K562 (cell line): Measurements from ENCODE around the gene SLC25A34. TPM values are rescaled to one million over a fixed set of nuclear protein-coding genes. Genes with fewer than 3 reads are reported as not detected.

Source experiments
- ATAC-seq: fragments of 200-7000 bp; cut with Tn5 transposase; 3 replicates; pipeline ENCODE4 v1.9.1; 2020; ENCODE audit warnings: moderate library complexity
- BruUV-seq: library from RNA; stranded (reverse); fragments of 400-500 nt; replicated peaks from 2 replicates; lab custom pipeline; 2021; lab: Mats Ljungman, UMichigan
- CTCF ChIA-PET: fragments of 300-600 bp; formaldehyde crosslinking; extraction: SDS; loops from one replicate; lab custom pipeline; 2021; ENCODE audit warnings: low intra/inter-chr PET ratio; lab: Yijun Ruan, JAX
- POLR2A ChIA-PET: fragments of 300-600, 350-650 bp; sonication (Branson Sonifier 250); formaldehyde crosslinking; extraction: SDS; loops from one replicate; lab custom pipeline; 2021; ENCODE audit warnings: antibody characterized with exemption, inconsistent platforms; lab: Yijun Ruan, JAX
- DNase-seq, 4 experiments: peaks; one replicate each; pipeline versions ENCODE4 v3.0.0 to v3.0.0-alpha.2; 2011 to 2018; ENCODE audit warnings: low spot score in 3 of 4, mixed read lengths in 3 of 4; ENCODE audit errors: extremely low read depth in 1 of 4
- FAIRE-seq: peaks from 2 replicates; lab custom pipeline; 2011; peaks lifted over from hg19 to GRCh38; lab: Jason Lieb, UNC
- H2AFZ ChIP-seq: 2 replicates; pipeline ENCODE4 v1.6.0; 2011; ENCODE audit warnings: low read depth, low read length, control low read depth, inconsistent platforms
- H3K27ac ChIP-seq: fragments of 200-600 bp; 3 replicates; pipeline ENCODE4 v1.8.0; 2011; ENCODE audit warnings: low read depth, mild to moderate bottlenecking, control low read depth, inconsistent platforms, low read length, moderate library complexity, mixed read lengths; ENCODE audit errors: extremely low read depth
- H3K27me3 ChIP-seq, 2 experiments: fragments of 300-600 bp in 1 of 2; 2 replicates in 1 of 2; 3 replicates in 1 of 2; pipeline versions ENCODE4 v1.6.0 to v1.8.0; 2011; ENCODE audit warnings: inconsistent platforms in 2 of 2, low read length in 2 of 2, mild to moderate bottlenecking in 1 of 2, mixed read lengths in 1 of 2, moderate library complexity in 1 of 2; ENCODE audit not compliant: control insufficient read depth in 2 of 2, insufficient read depth in 2 of 2
- H3K36me3 ChIP-seq: fragments of 300-600 bp; 3 replicates; pipeline ENCODE4 v1.8.0; 2011; ENCODE audit warnings: mild to moderate bottlenecking, low read length, inconsistent platforms; ENCODE audit not compliant: control insufficient read depth, insufficient read depth
- H3K4me1 ChIP-seq, 2 experiments: fragments of 200-600 bp in 1 of 2; replicated peaks in 1 of 2; 2 replicates in 1 of 2; 3 replicates in 1 of 2; pipeline versions ENCODE4 v1.5.1 to v1.8.0; 2011; ENCODE audit warnings: inconsistent platforms in 2 of 2, low read length in 2 of 2, mild to moderate bottlenecking in 1 of 2, mixed read lengths in 1 of 2, moderate library complexity in 1 of 2; ENCODE audit not compliant: control insufficient read depth in 2 of 2, insufficient read depth in 2 of 2
- H3K4me2 ChIP-seq: 2 replicates; pipeline ENCODE4 v1.6.1; 2011; ENCODE audit warnings: low read length, control low read depth, inconsistent platforms, mixed read lengths; ENCODE audit not compliant: insufficient read depth
- H3K4me3 ChIP-seq: fragments of 200-600 bp; sonication (generic), shearing (Covaris generic); 2 replicates; pipeline ENCODE4 v1.5.1; 2016; ENCODE audit warnings: control low read depth, inconsistent platforms
- H3K79me2 ChIP-seq: fragments of 200-600 bp; 3 replicates; pipeline ENCODE4 v1.8.0; 2011; ENCODE audit warnings: low read length, inconsistent platforms; ENCODE audit not compliant: control insufficient read depth, insufficient read depth
- H3K9ac ChIP-seq, 2 experiments: 2 replicates each; pipeline versions ENCODE4 v1.6.0 to v1.6.1; 2011; ENCODE audit warnings: low read depth in 2 of 2, low read length in 2 of 2, control low read depth in 1 of 2, inconsistent platforms in 1 of 2, mild to moderate bottlenecking in 1 of 2, mixed read lengths in 1 of 2; ENCODE audit not compliant: insufficient read depth in 1 of 2
- H3K9me1 ChIP-seq: one replicate; pipeline ENCODE4 v1.6.0; 2011; ENCODE audit warnings: inconsistent platforms, mild to moderate bottlenecking, low read length, moderate library complexity; ENCODE audit not compliant: control insufficient read depth, insufficient read depth
- H3K9me3 ChIP-seq: replicated peaks from 2 replicates; pipeline ENCODE4 v1.5.1; 2011; ENCODE audit warnings: low read depth, low read length, inconsistent platforms; ENCODE audit not compliant: control insufficient read depth, insufficient read depth
- H4K20me1 ChIP-seq: replicated peaks from 2 replicates; pipeline ENCODE4 v1.6.1; 2011; ENCODE audit warnings: low read length, inconsistent platforms, mixed read lengths; ENCODE audit not compliant: control insufficient read depth, insufficient read depth
- HMG20A ChIP-seq: fragments of 450-650 bp; formaldehyde crosslinking; conservative IDR thresholded peaks from 2 replicates; pipeline ENCODE4 v1.4.0; 2020; ENCODE audit warnings: mild to moderate bottlenecking, mixed read lengths
- NFE2L1 ChIP-seq: fragments of 450-650 bp; IDR thresholded peaks from 2 replicates; pipeline ENCODE4 v1.6.1; 2016; ENCODE audit warnings: missing genetic modification characterization, low read depth, mild to moderate bottlenecking, missing compliant biosample characterization, moderate library complexity, borderline replicate concordance
- SNRNP70 ChIP-seq: fragments of 200-400 bp; formaldehyde crosslinking; optimal IDR thresholded peaks from 2 replicates; pipeline ENCODE3; 2017; ENCODE audit warnings: low read depth, low read length
- ZNF609 ChIP-seq: sonication (generic); formaldehyde crosslinking; IDR thresholded peaks from 2 replicates; pipeline ENCODE4 v1.8.1; 2023; ENCODE audit warnings: missing genetic modification reagents, mild to moderate bottlenecking, borderline replicate concordance
- WGBS: fragments of 100-300 bp; shearing (Covaris generic); methylation state at CpG from one replicate; pipeline ENCODE4 v1.1.6; 2016; ENCODE audit warnings: low coverage, mixed read lengths; ENCODE audit not compliant: insufficient coverage; ENCODE audit errors: missing lambda C conversion rate; 5-methylcytosine and 5-hydroxymethylcytosine counted together
- in situ Hi-C: fragments of 300-500 bp; cut with MboI; formaldehyde crosslinking; loops from 4 replicates; pipeline ENCODE4 v1.15.0; 2018; ENCODE audit warnings: inconsistent platforms, mixed read lengths
- intact Hi-C: fragments of 100-400 bp; cut with micrococcal nuclease; formaldehyde crosslinking; loops from 2 replicates; pipeline ENCODE4 v1.14.2; 2022
- polyA plus RNA-seq, 8 experiments: library from polyadenylated mRNA; depleted of rRNA in 4 of 8; stranded (reverse) in 5 of 8; unstranded in 3 of 8; fragments of >200 nt; fragmentation: Nextera tagmentation in 2 of 8; fragmentation: Illumina TruSeq in 1 of 8; extraction: Ambion mirVana in 2 of 8; extraction: Trizol in 1 of 8; gene quantifications; 2 replicates each; pipeline versions ENCODE4 v1.2.1 to v1.2.3, GENCODE V29; 2011 to 2014; ENCODE audit warnings: inconsistent platforms in 1 of 8, missing spikeins in 1 of 8
- total RNA-seq, 7 experiments: library from RNA; depleted of rRNA in 6 of 7; stranded (reverse); fragments of >200 nt in 6 of 7; fragmentation: Illumina TruSeq in 2 of 7; extraction: Trizol in 2 of 7; gene quantifications; 2 replicates each; pipeline versions ENCODE4 v1.2.1 to v1.2.3, GENCODE V29; 2011 to 2021; ENCODE audit warnings: low replicate concordance in 1 of 7

SLC25A34 gene
- total and polyA plus RNA-seq, 9 of the 15 experiments (the other 6 are each of a cell fraction or from before 2014, with no cell fraction given) = 0.01 to 0.57 (median 0.16) TPM

- Histone ChIP-seq H3K9me3 (no peaks in the 10 kb centered on the region), H2AFZ (no peak overlapping the region), H3K4me3 (no peak overlapping the region), H3K9me1 (no peaks in the 10 kb centered on the region), H3K27me3 (no peaks in the 10 kb centered on the region), H4K20me1 (no peaks in the 10 kb centered on the region), H3K27ac (no peak overlapping the region), H3K36me3 (peaks cover 61% of the 10 kb centered on the region; the same call in 2 of the 3 replicates), H3K9ac (peak overlapping the region in 1 of 2 experiments; percentile 56; a peak in 1 of 4 replicates), H3K79me2 (no peaks in the 10 kb centered on the region), H3K4me2 (no peak overlapping the region), H3K4me1 (peaks cover 0 to 62% of the 10 kb centered on the region in 2 experiments; a peak in 2 of 5 replicates)
- ATAC-seq (no peak), FAIRE-seq (no peak), DNase-seq (no peak)
- intact Hi-C loops (no loop called here), in situ Hi-C loops (no loop called here)
- TF ChIP-seq HMG20A (no peak), SNRNP70 (no peak), ZNF609 (no peak), NFE2L1 (tag) (no peak)
- 76% methylated on average over 10 of the region's 11 CpGs for WGBS
- BruUV-seq = no TSS peak
- ChIA-PET POLR2A (interaction anchor here (0.6 to 0.7 kb wide), 2 partner anchors 32 to 55 kb away, joined by 3 read pairs; no protein-coding TSS in a partner anchor), CTCF (no interaction called here)
These were observed 2.8 kb upstream of the SLC25A34 start for GRCh38 chr1:15733218-15733725.
